Measurements from ENCODE around the gene WWC1.

The WWC1 gene

DNA sequence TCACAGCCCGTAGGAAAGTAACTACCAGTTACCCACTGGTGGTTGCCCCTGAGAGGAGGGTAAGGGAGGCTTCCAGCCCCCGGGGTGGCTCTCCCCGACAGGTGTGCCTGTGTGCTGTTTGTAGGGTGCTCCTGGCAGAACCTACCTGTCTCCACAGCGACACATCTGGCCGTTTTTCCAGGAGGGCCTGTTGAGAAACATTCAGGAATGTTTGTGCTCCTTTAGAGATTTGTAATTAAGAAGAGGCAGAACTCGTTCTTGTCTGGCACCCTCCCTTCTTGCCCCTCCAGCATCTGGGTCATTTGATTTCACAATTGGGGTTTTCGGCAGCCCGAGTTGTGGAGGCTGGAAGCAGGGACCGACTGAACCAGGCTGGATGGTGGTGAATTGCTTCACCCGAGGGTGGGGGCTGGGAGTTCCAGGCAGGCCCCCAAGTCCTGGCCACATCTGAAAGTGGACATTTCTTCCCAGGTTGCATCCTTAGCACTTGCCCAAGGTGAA lies 74.2 kb downstream of the WWC1 start:
- no peak for DNase-seq

DNA sequence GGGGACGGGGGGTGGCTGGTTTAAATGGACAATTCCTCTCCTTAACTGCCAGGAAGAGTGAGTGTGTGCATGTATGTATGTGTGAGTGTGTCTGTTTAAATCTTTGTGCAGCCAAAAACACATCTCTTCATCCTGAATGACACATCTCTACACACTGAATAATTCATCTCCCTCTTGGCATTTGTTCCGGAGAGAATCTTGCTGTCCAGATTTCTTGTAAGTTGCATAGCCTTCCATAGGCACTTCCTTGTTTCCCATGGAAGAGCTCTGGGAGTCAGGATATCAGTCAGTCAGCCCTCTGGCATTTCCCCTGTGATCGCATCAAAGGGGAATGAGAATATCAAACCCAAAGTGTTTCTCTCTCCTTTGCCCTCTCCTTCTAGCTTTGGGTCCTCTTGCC lies 74.7 kb downstream of the WWC1 start:
- DNase-seq: no peak

DNA sequence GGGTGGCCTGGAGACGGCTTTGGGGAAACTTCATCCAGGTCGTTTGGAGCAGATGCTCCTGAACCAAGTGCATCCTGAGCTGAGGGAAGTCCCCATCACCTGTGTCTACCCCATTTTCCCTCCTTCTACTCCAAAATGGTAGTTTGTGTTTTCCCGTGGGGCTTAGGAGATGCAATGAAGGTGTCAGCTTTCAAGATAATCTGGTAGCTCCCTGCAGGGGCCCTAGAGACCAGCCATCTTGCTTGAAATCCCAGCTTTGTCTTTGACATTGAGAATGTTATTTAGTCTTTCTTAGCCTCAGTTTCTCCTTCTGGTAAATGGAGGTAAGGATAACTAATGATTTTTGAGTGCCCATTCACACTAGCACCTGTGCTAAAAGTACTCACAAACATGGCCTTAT lies 77.4 kb downstream of the WWC1 start:
- no peak for DNase-seq

DNA sequence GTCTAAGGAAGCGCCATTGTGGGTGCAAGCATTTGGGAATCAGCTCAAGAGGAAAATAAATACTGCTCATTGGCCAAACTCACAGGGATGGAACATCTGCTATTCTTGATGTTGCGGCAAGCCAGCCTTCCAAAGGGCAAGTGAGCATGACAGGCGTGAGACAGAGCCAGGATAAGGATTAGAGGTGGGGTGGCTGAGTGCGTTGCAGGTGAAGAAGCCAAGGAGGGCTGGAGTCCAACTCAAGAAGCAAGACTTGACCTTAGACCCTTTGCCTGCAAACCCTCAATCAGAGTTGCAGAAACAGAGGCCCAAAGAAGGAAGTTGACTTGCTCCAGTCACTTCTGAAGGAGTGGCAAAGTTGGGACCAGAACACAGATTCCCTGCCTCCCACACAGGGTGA lies 79.4 kb downstream of the WWC1 start:
- DNase-seq: no peak

DNA sequence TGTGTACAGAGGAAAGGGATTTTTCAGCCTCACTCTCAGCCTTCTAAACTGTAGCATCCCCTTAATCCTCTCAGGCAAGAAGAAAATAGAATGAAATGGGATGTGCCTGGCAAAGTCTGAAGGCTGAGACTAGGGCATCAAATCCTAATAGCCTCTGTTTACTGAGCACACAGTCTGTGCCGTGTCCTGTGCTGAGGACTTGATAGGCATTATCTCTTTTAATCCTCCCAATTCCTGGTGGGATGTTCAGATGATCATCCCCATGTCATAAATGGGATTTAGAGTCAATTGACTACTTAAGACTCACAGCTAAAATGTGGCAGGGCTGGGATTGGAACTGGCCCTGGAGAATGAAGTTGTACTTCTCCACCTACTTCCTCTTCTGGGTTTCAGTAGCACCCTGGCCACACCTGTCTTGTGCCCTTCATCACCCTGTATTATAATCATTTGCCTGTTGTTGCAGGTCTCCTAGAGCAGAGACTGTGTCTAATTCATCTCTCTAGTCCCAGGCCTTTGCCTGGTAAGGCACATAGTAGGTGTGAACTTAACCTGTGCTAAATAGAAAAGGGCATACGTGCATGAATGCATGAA lies 81.0 kb downstream of the WWC1 start:
- no peak for DNase-seq

DNA sequence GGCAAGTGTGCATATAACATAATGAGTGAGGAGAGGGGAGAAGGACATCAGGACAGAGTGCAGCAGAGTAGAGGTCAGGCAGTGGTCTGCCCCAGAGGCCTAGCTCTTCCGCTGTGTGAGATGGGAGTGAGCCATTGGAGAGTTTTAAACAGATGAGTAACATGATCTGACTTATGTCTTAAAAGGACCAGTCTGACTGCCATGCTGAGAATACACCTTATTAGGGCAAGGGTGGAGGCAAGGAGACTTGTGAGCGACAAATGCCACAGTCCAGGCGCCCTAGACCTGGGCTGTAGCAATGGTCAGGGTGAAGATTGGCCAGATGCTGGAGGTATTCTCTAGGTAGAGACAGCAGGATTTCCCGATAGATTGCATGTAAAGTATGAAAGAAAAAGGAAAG lies 83.1 kb downstream of the WWC1 start:
- no peak for DNase-seq

DNA sequence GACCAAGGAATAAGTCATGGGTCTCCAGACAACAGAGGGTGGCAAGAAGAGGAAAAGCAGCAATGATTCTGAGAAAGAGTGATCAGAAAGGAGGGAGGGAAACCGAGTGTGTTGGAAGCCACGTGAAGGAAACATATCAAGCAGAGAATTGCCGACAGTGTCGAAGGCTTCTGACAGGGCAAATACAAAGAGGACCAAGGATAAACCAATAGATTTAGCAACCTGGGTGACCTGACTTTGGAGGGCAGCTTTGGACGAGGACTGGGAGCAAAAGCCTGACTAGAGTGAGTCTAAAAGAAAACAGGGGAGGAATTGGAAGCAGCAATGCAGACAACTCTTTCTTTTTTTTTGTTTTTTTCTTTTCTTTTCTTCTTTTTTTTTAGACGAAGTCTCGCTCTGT lies 83.8 kb downstream of the WWC1 start:
- no peak for DNase-seq

DNA sequence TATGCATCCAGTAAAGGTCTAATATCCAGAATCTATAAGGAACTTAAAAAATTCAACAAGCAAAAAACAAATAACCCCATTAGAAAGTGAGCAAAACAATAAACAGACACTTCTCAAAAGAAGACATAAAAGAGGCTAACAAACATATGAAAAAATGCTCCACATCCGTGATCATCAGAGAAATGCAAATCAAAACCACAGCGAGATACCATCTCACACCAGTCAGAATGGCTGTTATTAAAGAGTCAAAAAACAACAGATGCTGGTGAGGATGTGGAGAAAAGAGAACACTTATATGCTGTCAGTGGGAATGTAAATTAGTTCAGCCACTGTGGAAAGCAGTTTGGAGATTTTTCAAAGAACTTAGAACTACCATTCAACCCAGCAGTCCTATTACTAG lies 86.1 kb downstream of the WWC1 start:
- DNase-seq: no peak

DNA sequence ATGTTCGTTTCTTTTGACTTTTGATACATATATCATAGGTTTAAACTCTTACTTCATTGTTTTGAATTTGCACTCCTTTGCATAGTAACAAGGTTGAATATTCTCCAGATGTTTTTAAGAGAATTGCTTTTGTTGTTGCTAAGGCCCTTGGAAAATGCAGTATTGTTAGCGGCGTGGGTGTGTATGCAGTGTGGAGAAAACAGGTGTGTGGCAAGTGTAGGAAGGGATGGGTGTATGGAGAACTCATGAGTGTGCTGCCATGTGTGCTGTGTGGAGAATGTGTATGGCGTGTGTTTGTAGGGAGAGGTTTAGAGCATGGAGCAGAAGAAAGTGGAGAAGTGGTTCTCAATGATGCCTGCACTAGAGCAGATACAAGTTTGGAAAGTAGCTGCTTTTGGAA lies 87.3 kb downstream of the WWC1 start:
- no peak for DNase-seq

DNA sequence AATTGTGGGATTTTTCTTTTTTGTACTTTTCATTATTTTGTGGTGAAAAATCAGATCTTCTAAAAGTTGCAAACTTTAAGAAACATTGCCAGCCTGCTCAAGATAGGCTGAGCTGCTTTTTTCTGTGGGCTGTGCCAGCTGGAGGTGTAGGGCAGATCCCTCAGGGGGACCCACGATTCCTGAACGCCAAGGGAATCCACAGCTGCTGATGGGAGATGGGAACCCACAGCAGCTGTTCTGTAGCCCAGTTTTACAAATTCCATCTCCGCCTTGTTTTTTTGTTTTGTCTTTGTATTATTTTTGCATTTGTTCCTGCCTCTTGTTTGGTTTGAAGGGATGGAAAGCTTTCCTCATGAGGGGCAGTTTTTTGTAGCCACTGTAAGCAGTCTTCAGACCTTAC lies 91.0 kb downstream of the WWC1 start:
- DNase-seq: no peak

DNA sequence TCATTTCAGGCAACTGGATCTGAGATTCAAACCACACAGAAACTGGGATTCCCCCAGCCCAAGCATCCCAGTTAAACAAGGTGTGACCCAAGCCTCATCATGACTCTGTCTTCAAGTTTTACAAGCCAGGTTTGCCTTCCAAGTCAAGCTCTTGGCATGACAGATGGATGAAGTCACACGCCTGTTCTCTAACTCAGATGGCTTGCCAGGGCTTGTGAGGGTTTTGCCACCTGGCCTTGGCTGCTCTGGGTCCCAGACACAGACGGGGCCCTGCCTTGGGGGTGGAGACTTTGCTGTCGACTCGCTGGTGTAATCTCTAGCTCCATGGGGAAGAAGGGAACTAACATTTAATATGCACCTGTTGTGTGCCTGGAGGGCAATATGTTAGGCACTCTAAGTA lies 99.0 kb downstream of the WWC1 start:
- DNase-seq: no peak

DNA sequence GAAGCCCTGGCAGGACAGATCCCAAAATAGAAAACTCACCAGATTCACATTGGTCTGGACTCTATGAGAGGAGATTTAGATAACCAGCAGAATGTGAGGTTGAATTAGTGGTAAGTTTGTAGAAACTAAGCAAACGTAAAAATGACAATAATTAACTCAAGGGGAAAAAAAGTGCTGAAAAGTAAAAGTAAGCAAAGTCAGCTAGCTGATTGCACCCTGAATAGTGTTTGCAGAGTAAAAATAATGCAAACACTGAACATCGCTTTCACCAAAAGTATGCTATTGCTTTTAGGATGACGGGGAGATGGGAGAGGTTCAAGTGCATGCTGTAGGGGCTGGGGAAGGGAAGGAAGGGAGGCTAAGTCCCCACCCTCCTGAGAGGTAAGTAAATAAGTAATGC lies 102.3 kb downstream of the WWC1 start:
- DNase-seq: no peak

DNA sequence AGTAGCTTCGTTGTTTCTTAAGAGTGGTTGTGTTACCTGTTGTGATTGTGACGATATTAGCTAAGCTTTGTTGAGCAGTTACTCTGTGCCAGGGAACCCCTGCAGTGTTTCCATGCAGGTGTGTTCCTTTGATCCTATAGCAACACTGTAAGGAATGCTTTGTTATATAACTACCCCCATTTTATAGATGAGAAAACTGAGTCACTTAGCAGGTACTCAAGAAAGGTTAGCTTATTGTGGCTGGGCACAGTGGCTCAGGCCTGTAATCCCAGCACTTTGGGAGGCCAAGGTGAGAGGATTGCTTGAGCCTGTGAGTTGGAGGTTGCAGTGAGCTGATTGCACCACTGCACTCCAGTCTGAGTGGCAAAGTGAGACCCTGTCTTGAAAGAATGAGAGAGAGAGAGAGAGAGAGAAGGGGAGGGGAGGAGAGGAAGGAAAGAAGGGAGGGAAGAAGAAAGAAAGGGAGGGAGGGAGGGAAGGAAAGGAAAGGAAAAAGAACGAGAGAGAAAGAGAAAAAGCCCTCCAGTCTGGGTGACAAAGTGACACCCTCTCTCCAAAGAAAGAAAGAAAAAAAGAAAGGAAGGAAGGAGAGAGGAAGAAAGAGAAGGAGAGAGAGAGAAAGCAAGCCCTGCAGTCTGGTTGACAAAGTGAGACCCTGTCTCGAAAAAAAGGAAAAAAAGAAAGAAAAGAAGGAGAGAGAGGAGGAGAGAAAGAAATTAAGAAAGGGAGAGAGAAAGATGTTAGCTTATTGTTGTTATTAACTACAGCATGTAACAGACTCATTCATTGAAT lies 109.2 kb downstream of the WWC1 start:
- DNase-seq: no peak

DNA sequence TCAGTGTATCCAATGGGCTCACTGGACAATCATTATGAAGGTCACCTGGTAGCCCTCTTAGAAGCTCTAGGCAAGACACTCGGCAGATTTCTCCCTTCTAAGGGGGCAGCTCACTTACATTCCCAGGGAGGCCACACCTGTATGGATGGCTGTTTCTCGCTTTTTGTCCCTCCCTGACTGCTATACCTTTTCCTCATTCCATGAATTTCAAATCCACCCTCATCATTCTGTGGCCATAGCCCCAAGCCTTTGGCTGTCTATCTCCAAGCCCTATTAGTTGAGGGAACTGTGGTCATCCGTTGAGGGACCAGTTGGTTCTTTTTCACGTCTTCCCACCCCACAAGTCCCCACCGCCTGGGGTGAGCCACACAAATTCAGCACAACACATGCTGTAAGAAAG lies 109.8 kb downstream of the WWC1 start:
- no peak for DNase-seq

DNA sequence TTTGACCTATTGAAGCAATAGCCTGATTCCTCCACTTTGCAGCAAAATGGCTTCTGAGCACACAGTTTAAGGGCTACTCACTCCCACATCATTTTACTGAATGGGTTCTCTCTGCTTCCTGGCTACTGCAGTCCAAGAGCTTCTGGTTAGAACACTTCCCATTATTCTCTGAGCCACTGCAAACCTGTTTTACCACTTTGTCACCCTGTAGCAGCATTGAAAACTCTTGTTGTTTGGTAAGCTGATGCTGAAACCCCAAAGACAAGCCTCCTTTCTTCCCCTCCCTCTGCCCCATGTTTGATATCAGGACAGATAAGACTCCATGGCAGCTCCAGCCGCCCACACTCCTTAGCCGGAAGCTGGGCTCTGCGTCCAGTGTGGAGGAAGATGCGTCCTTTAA lies 110.4 kb downstream of the WWC1 start:
- no peak for DNase-seq

DNA sequence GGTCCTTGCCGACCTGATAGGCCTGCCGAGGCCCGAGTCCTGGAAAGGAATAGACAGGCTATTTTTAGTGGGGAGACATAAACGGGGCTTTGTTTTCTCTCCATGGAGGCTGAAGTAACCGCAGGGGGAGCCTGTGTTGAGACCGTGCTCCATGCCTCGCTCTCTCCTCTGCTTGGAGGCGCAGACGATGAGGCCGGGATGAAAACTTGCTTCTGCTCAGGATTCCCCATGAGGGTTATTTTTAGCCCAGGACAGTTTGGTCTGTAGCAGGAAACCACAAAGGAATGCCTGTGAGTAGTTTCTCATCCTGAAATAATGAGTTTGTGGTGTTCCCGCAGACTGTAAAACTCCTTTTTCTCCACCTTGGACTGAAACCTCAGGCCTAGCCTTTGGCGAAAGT lies 112.9 kb downstream of the WWC1 start:
- no peak for DNase-seq

DNA sequence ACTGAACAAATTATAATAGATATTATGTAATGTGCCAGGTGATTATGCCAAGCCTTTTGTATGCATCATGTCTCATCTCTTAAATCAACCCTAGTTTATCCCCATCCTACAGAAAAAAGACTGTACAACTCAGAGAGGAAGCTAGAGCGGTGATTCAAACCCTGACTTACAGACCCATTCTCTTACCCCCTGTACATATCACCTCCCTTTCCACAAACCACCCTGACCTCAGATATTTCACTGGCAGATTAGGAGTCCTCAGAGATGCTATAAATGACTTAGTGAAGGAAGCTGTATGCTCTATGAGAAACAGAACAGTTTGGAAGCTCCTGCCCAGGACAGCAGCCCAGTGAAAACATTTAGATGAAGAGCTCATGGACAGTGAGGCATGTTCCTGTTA lies 115.8 kb downstream of the WWC1 start:
- no peak for DNase-seq

DNA sequence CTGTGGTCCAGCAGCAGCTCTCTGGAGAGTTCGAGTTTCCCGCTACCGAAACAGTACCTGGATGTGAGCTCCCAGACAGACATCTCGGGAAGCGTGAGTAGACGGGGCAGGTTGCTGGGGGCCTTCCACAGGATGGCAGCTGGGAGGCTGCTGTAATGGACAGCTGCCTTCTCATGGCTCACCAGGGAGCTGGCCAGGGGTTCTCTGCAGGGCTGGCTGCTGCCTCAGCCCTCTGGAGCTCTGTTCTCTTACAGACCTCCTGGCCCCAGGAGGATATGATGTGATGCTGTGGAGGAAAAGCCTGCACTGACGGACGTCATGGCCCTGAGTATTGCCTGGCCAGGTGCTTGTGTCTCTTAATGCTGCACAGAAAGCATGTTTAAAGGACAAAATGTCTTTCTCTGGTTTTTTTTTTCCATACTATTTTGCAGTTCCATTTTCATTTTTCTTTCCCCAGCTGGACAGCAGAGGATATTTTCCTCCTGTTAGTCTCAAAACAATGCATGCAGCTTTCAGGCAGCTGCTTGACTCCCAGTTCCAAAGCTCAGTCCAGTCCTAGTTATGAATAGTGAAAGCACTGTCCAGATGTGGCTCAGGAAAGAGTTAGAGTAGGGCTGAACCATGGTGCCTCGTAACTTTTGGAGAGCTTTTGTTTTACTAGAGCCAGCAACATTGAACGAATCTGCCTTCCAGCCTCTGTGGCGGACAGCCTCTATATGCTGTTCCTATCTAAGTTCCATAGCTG lies 117.3 kb downstream of the WWC1 start:
- DNase-seq: no peak

DNA sequence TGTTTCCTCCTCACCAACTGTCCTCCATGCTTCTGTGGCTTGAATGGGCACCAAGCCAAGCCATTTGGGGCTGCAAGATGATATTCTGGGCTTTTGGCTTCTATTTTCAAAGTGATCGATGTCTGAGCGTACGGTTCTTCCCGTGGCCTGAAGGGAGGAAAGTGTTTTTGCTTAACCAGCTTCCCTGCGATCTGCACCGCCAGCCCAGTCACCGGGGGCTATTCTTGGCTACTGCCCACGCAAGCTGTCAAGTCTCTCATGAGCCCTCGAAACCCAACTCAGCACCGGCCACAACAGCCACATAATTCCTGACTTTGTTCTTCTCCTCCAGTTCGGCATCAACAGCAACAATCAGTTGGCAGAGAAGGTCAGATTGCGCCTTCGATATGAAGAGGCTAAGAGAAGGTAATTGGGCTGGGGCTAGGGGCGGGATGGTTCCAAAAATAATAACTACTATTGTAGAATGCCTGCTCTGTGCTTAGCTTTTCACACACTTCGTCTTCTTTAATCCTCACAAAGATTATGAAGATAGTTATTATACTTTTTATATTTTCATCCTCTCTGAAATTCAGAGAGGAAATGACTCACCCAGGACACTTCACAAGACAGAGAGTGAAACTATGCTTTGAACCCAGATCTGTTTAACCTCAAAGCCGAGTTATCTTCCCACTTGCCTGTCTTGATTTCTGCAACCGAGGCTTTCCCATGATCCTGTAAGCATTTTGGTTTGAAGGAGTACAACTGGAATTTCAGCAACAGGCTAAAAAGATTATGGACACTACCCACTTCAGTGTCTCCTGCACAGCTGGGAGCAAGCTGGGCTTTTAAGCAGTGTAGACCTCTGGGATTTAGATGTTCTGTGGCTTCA lies 118.4 kb downstream of the WWC1 start:
- DNase-seq: no peak

DNA sequence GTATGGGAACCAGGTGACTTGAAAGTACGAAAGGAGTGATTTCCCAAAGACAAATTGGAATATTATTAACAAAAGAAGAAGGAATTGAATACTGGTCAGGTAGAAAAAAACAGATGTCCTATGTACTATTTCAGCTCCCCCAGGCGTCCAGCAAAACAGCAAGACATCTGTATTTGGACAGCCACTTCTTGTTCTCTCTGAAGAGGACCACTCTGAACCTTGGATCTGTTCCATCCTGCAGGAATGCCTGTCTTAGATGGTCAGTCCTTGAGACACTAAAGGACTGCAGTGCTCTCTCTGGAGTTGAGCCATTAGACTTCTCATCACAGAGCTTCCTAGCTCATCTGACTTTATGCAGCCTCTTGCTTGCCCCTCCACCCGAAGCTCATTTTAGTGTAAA lies 120.4 kb downstream of the WWC1 start:
- DNase-seq: no peak

DNA sequence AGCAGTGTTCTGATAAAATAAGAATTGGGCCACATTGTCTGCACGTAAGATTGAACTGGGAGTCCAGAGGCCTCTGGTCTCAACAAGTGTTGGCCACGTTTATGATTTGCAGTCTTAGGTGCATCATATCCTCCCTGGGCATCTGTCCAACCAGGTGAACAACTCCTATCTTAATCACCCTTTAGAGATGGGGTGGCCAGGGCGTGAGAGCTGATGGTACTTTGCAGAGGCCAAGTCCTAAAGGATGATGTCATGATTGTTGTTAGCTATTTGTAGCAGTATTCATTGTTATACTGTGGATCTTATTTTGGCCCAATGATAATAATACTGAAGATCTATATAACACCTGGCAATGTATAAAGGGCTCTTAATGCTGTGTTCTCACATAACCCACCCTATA lies 121.6 kb downstream of the WWC1 start:
- no peak for DNase-seq

DNA sequence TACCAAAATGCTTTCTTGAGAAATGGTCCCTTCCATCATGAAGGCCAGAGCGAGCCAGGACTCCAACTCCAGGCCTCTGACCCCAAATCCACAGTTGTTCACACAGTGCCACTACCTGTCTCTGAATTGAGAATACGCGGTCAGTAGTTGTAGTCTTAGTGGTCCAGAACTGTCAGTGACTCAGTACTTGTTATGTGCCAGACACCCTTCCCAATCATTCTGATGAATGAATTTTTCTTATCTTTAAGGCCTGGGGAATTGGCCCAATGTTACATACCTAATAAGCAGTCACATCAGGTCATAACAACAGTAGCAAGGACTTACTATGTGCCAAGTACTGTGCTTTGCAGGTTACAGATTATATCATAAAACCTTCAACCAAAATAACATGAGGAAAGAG lies 122.2 kb downstream of the WWC1 start:
- no peak for DNase-seq

DNA sequence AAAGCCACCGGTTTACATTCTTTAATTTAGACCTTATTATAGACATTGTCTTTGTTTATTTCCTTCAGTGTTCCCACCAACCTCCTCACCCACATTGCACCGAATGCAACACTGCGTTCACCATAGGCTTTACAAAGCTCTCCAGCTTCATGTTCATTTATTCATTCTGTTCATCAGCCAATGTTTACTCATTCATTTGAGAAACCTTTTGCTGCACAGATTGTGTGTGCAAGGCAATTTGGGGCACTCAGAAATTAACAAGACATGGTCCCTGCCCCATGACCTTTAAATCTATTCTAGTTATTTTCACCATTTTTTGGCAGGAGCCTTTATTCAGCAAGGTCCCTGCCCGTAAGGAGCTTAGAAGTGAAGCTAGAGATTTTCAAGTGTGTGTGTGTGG lies 124.0 kb downstream of the WWC1 start:
- DNase-seq: no peak
